A549 (cell line): ENCODE data around the gene JAML. TPM values are rescaled to one million over a fixed set of nuclear protein-coding genes. Genes with fewer than 3 reads are reported as not detected.
A peak's percentile ranks its signal among the peaks of the same experiment; 100 is the strongest.

Experiments
- ATAC-seq, 2 experiments: fragments of 200-7000 bp in 1 of 2; fragments of >200 bp in 1 of 2; cut with Nextera tagmentation in 1 of 2; cut with Tn5 transposase in 1 of 2; 3 replicates each; pipeline versions ENCODE4 v1.8.0 to v1.9.1; 2018 to 2020; ENCODE audit warnings: mild to moderate bottlenecking in 1 of 2, moderate library complexity in 1 of 2
- CTCF ChIA-PET: fragments of 300-600 bp; sonication (Branson Sonifier 250); formaldehyde crosslinking; extraction: SDS; loops from one replicate; lab custom pipeline; 2021; ENCODE audit warnings: antibody characterized with exemption, inconsistent platforms; lab: Yijun Ruan, JAX
- POLR2A ChIA-PET: fragments of 350-600 bp; formaldehyde crosslinking; extraction: SDS; loops from one replicate; lab custom pipeline; 2021; ENCODE audit warnings: antibody characterized with exemption, inconsistent platforms; lab: Yijun Ruan, JAX
- DNase-seq, 2 experiments: peaks; one replicate each; pipeline versions ENCODE4 v3.0.0 to v3.0.0-alpha.2; 2011 to 2016; ENCODE audit warnings: low read depth in 1 of 2, low spot score in 1 of 2
- FAIRE-seq: peaks from 2 replicates; lab custom pipeline; 2011; peaks lifted over from hg19 to GRCh38; lab: Jason Lieb, UNC
- H3K27ac ChIP-seq, 2 experiments: fragments of >200 bp; sonication (Bioruptor Twin); formaldehyde crosslinking; 3 replicates each; pipeline ENCODE4 v1.5.1; 2016 to 2017
- H3K4me1 ChIP-seq: fragments of >200 bp; sonication (Bioruptor Twin); formaldehyde crosslinking; 3 replicates; pipeline ENCODE4 v1.6.1; 2016
- H3K4me2 ChIP-seq: fragments of >200 bp; sonication (Bioruptor Twin); formaldehyde crosslinking; 3 replicates; pipeline ENCODE4 v1.6.1; 2016
- H3K4me3 ChIP-seq: fragments of >200 bp; sonication (Bioruptor Twin); formaldehyde crosslinking; 3 replicates; pipeline ENCODE4 v1.5.1; 2016
- H3K9me3 ChIP-seq: fragments of >200 bp; sonication (Bioruptor Twin); formaldehyde crosslinking; 3 replicates; pipeline ENCODE4 v1.6.1; 2016
- BHLHE40 ChIP-seq: IDR thresholded peaks from 2 replicates; pipeline ENCODE4 v1.6.1; 2012; ENCODE audit warnings: low read depth, low read length, inconsistent platforms
- CEBPB ChIP-seq, 2 experiments: fragments of >200 bp in 1 of 2; sonication (Bioruptor Twin) in 1 of 2; formaldehyde crosslinking in 1 of 2; IDR thresholded peaks; 2 replicates each; pipeline ENCODE4 v1.6.1; 2012 to 2016
- FOSL2 ChIP-seq, 2 experiments: fragments of 450-650 bp in 1 of 2; fragments of >200 bp in 1 of 2; sonication (Bioruptor Twin) in 1 of 2; formaldehyde crosslinking; IDR thresholded peaks; 2 replicates each; pipeline versions ENCODE4 v1.5.0 to v1.6.1; 2016 to 2020; ENCODE audit warnings: mild to moderate bottlenecking in 1 of 2, moderate library complexity in 1 of 2
- GATA3 ChIP-seq: IDR thresholded peaks from 2 replicates; pipeline ENCODE4 v1.6.1; 2012; ENCODE audit warnings: borderline replicate concordance
- HOXB13 ChIP-seq: fragments of 250-450 bp; sonication (Bioruptor Pico); IDR thresholded peaks from 2 replicates; pipeline ENCODE4 v1.5.0; 2020; ENCODE audit warnings: low read depth, mild to moderate bottlenecking, moderate library complexity
- JUN ChIP-seq, 2 experiments: fragments of >200 bp; sonication (Bioruptor Twin); formaldehyde crosslinking; IDR thresholded peaks; 2 replicates in 1 of 2; 3 replicates in 1 of 2; pipeline ENCODE4 v1.6.1; 2016 to 2017
- JUNB ChIP-seq: fragments of >200 bp; sonication (Bioruptor Twin); formaldehyde crosslinking; IDR thresholded peaks from 2 replicates; pipeline ENCODE4 v1.6.1; 2016
- KDM5A ChIP-seq: fragments of 200-600 bp; sonication (generic); IDR thresholded peaks from 2 replicates; pipeline ENCODE4 v1.6.1; 2016; ENCODE audit warnings: antibody characterized with exemption, mild to moderate bottlenecking
- MYC ChIP-seq: IDR thresholded peaks from 2 replicates; pipeline ENCODE4 v1.6.1; 2012; ENCODE audit warnings: mild to moderate bottlenecking, inconsistent platforms, low read length, improper control_type of control experiment, borderline replicate concordance
- POLR2A ChIP-seq: IDR thresholded peaks from 2 replicates; pipeline ENCODE4 v1.6.1; 2012; ENCODE audit warnings: mild to moderate bottlenecking, low read length
- RFX5 ChIP-seq: fragments of 450-650 bp; IDR thresholded peaks from 2 replicates; pipeline ENCODE4 v1.7.1; 2014; ENCODE audit warnings: antibody characterized with exemption, mild to moderate bottlenecking, moderate library complexity
- SMC3 ChIP-seq: fragments of >200 bp; sonication (Bioruptor Twin); formaldehyde crosslinking; IDR thresholded peaks from 3 replicates; pipeline ENCODE4 v1.6.1; 2018; ENCODE audit warnings: inconsistent platforms
- SREBF2 ChIP-seq: fragments of 450-650 bp; IDR thresholded peaks from 2 replicates; pipeline ENCODE4 v1.6.1; 2014; ENCODE audit warnings: mild to moderate bottlenecking, moderate library complexity
- TFCP2L1 ChIP-seq: fragments of 250-450 bp; sonication (Bioruptor Pico); IDR thresholded peaks from 2 replicates; pipeline ENCODE4 v1.5.0; 2021; ENCODE audit warnings: mild to moderate bottlenecking
- TP53 ChIP-seq: fragments of 250-450 bp; sonication (Bioruptor Pico); IDR thresholded peaks from 2 replicates; pipeline ENCODE4 v1.5.0; 2021; ENCODE audit warnings: mild to moderate bottlenecking, moderate library complexity
- WGBS: methylation state at CpG from one replicate; pipeline ENCODE4 v1.1.6; 2017; ENCODE audit errors: missing lambda C conversion rate; 5-methylcytosine and 5-hydroxymethylcytosine counted together
- polyA plus RNA-seq, 4 experiments: library from polyadenylated mRNA; depleted of rRNA in 3 of 4; stranded (reverse); fragments of >200 nt; fragmentation: RNase III in 1 of 4; extraction: RNeasy Plus Mini Kit Qiagen cat#74134 plus additional on column Dnase treatment in 1 of 4; gene quantifications; 2 replicates in 3 of 4; 3 replicates in 1 of 4; pipeline ENCODE4 v1.2.3, GENCODE V29; 2011 to 2017
- TF ChIP-seq, protein P1 (sequence below): IDR thresholded peaks from 2 replicates; pipeline ENCODE4 v1.6.1; 2012
- TF ChIP-seq, protein P2 (sequence below): fragments of 150-350 bp; IDR thresholded peaks from 2 replicates; pipeline ENCODE4 v1.6.1; 2014; ENCODE audit warnings: low read depth, mild to moderate bottlenecking, low read length

Gene JAML
- polyA plus RNA-seq, 2 of the 4 experiments (the other 2 are of a cell fraction): not detected

DNA sequence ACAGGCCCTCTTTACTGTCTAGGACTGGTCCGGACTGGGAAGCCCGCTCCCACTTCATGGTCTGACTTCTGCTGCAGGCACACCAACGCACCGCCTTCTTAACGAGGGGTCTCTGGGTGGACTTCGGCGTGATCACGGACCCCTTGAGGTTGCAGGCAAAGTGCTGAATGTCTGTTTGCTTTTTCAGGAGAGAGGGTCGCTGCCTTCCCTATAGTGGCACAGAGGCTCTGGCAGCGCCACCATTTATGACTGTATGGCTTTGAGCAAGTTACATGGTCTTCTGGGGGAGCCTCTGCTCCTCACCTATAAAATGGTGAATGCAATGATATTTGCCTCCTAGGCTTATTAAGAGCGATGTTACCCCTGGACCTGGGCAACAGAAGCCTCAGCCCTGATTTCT, 70.8 kb downstream of the JAML start:
- WGBS: 86% methylated on average over 4 of the region's 11 CpGs
- H3K27ac ChIP-seq: no peak overlapping the region
- ChIA-PET CTCF (no interaction called here), POLR2A (no interaction called here)
- DNase-seq (no peak), ATAC-seq (no peak), FAIRE-seq (no peak)
- H3K4me2 ChIP-seq: no peak overlapping the region
- H3K9me3 ChIP-seq: no peaks in the 10 kb centered on the region
- no peak overlapping the region for H3K4me3 ChIP-seq
- no peaks in the 10 kb centered on the region; the same call in 2 of the 3 replicates for H3K4me1 ChIP-seq
- TF ChIP-seq, protein P1, sequence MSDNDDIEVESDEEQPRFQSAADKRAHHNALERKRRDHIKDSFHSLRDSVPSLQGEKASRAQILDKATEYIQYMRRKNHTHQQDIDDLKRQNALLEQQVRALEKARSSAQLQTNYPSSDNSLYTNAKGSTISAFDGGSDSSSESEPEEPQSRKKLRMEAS: no peak
- no peak for TF ChIP-seq MYC

DNA sequence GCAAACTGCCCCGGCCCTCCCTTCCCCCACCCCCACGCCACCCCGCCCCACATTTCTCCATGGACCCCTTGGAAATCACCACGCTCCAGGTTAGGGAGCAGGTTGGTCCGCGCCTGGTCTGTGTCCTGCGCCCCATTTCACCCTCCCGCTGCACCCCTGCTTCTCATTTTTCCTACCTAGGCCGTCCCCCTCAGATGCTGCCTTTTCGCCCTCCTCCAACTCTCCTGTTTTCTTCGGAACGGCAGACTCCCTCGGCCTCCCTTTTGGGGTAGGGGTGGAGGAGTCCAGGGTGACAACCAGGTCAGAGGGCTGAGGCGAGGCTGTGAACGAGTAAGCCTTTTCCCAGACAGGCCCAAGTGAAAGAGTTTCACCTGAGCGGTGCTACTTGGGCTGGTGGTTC, 71.3 kb downstream of the JAML start:
- Histone ChIP-seq H3K4me1 (no peaks in the 10 kb centered on the region; the same call in 2 of the 3 replicates), H3K27ac (peak overlapping the region in 1 of 2 experiments; percentile 87; a peak in 4 of 6 replicates), H3K9me3 (no peaks in the 10 kb centered on the region), H3K4me2 (peak overlapping the region; percentile 96), H3K4me3 (peak overlapping the region; percentile 45)
- 83% methylated on average over 12 of the region's 16 CpGs for WGBS
- FAIRE-seq (no peak), DNase-seq (no peak), ATAC-seq (no peak)
- TF ChIP-seq CEBPB (IDR thresholded peaks at IDR 0.05): no peak
- no peak for TF ChIP-seq BHLHE40
- POLR2A ChIA-PET: no interaction called here
- CTCF ChIA-PET: interaction anchor here (2.4 kb wide), 1 partner anchor 17 kb away, joined by 13 read pairs; no protein-coding TSS in a partner anchor

DNA sequence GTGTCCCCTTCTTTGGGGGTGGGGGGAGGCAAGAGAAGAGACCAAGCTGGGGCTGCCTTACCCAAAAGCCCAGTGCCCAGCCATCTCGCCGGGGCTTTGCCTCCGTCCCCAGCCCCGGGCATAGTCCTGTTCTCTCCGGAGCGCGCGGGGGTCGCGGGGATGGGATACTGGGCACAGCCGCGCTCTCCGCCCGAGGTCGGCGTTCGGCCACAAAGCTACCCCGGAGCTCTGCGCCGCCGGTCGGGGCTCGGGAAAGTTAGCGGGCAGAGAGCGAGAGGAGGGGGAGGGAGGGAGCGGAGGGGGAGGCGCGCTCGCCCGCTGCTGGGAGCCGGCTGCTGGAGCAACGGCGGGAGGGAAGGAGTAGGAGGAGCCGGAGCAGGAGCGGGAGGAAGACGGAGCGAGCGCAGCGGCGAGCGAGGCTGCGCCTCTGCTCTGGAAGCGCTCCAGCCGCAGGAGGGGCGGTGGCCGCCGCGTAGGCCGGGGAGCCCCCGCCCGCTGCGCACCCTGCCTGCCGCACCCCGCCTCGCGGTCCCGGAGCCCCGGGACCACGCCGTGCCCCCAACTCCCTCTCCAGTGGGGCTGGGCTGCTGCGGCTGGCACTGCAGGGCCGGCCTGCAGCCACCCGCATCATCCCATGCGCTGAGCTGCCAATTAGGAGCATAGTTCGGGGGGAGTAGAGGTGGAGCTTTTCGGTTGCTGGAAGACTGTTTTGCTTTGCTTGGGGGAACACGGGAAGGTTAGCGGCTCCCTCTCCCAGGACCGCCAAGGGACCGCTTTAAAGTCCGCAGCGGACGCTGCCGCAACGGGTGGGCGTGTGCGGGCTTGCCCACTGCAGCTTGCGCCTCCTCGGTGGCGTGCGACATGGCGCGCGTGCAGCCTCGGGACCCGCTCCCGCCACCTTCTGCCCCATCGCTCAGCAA, 72.0 kb downstream of the JAML start, which contains the start of gene SCN4B:
SCN4B (minus strand) TSS at position 272 of the 920 bp plus-strand sequence; CDS start at position 122, 150 bp downstream.
- DNase-seq (peak; percentile 18 to 56), FAIRE-seq (no peak), ATAC-seq (peak; percentile 49 to 83)
- Histone ChIP-seq H3K9me3 (no peaks in the 10 kb centered on the region), H3K27ac (peak within 1 kb of the TSS; percentile 35 to 87; a peak in 5 of 6 replicates), H3K4me3 (peak within 1 kb of the TSS; percentile 45), H3K4me1 (no peaks in the 10 kb centered on the region; the same call in 2 of the 3 replicates), H3K4me2 (peak within 1 kb of the TSS; percentile 96)
- ChIA-PET CTCF (interaction anchor here (2.4 kb wide), 1 partner anchor 18 kb away, joined by 13 read pairs; no protein-coding TSS in a partner anchor), POLR2A (no interaction called here)
- 15% methylated on average over 40 of the region's 88 CpGs for WGBS
- TF ChIP-seq TFCP2L1 (CRISPR knock-in tag) (no peak), TP53 (CRISPR knock-in tag) (no peak), POLR2A (no peak), GATA3 (no peak), SREBF2 (no peak), JUN (IDR thresholded peaks at IDR 0.05) (no peak), JUNB (no peak), FOSL2 (IDR thresholded peaks at IDR 0.05) (no peak), FOSL2 (CRISPR knock-in tag; IDR thresholded peaks at IDR 0.05) (no peak), RFX5 (no peak)
- TF ChIP-seq, protein P2, sequence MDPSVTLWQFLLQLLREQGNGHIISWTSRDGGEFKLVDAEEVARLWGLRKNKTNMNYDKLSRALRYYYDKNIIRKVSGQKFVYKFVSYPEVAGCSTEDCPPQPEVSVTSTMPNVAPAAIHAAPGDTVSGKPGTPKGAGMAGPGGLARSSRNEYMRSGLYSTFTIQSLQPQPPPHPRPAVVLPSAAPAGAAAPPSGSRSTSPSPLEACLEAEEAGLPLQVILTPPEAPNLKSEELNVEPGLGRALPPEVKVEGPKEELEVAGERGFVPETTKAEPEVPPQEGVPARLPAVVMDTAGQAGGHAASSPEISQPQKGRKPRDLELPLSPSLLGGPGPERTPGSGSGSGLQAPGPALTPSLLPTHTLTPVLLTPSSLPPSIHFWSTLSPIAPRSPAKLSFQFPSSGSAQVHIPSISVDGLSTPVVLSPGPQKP: no peak

DNA sequence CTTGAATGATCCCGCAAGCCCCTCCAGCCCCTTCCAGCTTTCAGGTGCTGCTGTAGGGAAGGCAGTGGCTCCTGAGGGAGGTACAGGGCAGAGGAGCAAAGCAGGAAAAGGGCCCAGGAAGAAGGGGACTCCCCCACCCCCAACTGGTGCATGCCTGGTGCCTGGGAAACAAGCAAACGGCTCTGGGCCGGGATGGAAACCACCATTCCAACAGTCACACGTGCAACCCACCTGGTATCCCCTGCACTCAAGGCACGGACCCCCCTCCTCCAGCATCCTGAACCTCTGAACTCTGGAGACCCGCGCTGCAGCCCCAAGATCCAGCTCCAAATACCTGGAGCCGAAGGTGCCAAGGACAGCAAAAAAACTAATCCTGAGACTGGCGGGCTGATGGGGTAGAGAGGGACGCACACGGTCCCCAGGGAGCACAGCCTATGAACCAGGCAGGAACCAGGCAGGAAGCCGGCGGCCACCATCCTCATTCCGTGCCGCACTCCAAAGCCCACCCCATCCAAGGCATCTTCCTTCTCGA, 72.7 kb downstream of the JAML start:
- H3K27ac ChIP-seq: peak overlapping the region in 1 of 2 experiments; percentile 87; a peak in 3 of 6 replicates
- no peaks in the 10 kb centered on the region; the same call in 2 of the 3 replicates for H3K4me1 ChIP-seq
- ChIA-PET POLR2A (no interaction called here), CTCF (interaction anchor here (2.4 kb wide), 1 partner anchor 19 kb away, joined by 13 read pairs; no protein-coding TSS in a partner anchor)
- FAIRE-seq (no peak), ATAC-seq (no peak), DNase-seq (no peak)
- TF ChIP-seq SREBF2 (no peak), KDM5A (no peak), HOXB13 (CRISPR knock-in tag) (no peak), TP53 (CRISPR knock-in tag) (no peak), GATA3 (no peak), SMC3 (no peak)
- peak overlapping the region; percentile 96 for H3K4me2 ChIP-seq
- H3K9me3 ChIP-seq: no peaks in the 10 kb centered on the region
- WGBS: 80% methylated on average over 10 of the region's 16 CpGs
- no peak overlapping the region; the same call in 2 of the 3 replicates for H3K4me3 ChIP-seq
